GM19372 (cell line): ENCODE measurements around the gene PTGES3.

Experiments used
- ATAC-seq: cut with Tn5 transposase; IDR thresholded peaks from one replicate; pipeline ENCODE4 v1.9.1; 2021; ENCODE audit warnings: mild to moderate bottlenecking, low read depth, moderate library complexity; ENCODE audit not compliant: unreplicated experiment

Gene PTGES3

DNA sequence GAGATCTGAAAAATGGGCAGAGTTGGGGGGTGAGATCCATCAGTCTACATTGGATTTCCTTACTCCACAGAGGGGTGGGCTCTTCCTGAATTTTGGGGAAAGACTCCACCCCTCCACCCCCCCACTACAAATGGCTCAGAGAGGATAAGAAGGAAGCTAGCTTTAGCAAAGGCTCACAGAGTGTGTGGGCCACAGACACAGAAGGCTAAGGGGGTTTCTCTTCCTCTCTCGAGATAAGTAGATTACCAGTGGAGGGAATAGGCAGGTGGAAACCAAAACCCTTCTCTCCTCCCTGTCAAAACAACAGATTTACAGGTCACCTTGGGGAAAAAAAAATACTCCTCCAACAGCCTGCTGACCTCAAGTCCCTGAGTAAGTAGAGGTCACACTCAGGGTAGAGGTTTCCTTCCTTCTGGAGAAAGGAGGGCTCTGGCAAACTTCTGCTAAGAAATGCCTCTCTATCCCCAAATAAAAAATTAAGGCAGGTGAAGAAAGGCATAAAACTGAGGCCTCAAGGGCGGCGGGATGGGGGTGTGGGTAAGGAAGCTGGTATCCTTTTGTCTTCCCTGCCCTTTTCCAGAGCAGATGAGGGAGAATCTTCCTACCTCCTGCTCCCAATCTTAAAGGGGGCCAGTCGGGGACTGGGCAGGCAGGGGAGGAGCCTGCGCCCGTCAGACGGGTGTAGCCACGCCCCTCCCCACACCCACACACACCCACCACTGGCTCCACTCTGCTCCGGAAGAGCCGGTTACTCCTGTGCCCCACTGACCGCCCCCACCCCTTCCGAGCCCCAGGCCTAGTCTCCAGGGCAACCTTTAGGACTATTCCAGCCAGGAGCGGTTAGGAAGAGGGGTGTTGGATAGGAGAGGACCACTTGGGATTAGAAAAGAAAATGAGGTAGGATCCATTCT is 56.0 kb downstream of the PTGES3 start:
- peak; percentile 29 for ATAC-seq

GRCh38 chr12:56630180-56630632 is 57.9 kb downstream of the PTGES3 start, which contains the start of gene BAZ2A:
BAZ2A (minus strand) TSS chr12:56630326; CDS start chr12:56617530, 12,796 bp downstream.
- peak; percentile 45 for ATAC-seq

- ATAC-seq, result peak; percentile 2
Observed at GRCh38 chr12:56629459-56630179, 58.5 kb downstream of the PTGES3 start.

GRCh38 chr12:56628671-56629458 is 59.2 kb downstream of the PTGES3 start:
- no peak for ATAC-seq

- ATAC-seq, result no peak
Observed at GRCh38 chr12:56626701-56627100, 61.4 kb downstream of the PTGES3 start.

- ATAC-seq, result no peak
Observed at GRCh38 chr12:56622535-56622934, 65.5 kb downstream of the PTGES3 start.

- ATAC-seq, result no peak
Observed at GRCh38 chr12:56616925-56617324, 71.2 kb downstream of the PTGES3 start.

GRCh38 chr12:56616244-56616643 is 71.8 kb downstream of the PTGES3 start:
- no peak for ATAC-seq

- no peak for ATAC-seq
Observed at GRCh38 chr12:56614627-56615026, 73.5 kb downstream of the PTGES3 start.
